Peyer's patch (tissue), 4 donors: ENCODE data around the gene SLC25A17.

Source experiments
- POLR2A ChIP-seq, 2 donors: fragments of 450-650 bp; IDR thresholded peaks; one replicate each; pipeline ENCODE4 v1.5.1; 2017; ENCODE audit warnings: antibody characterized with exemption in 2 of 2, mild to moderate bottlenecking in 2 of 2, moderate library complexity in 2 of 2
- TF ChIP-seq, protein P1 (sequence below), 6 experiments: fragments of 450-650 bp in 4 of 6; fragments of 200-600 bp in 2 of 6; sonication (generic) in 1 of 6; IDR thresholded peaks; one replicate each; pipeline ENCODE4 v1.5.1; 2017 to 2019; ENCODE audit warnings: antibody characterized with exemption in 6 of 6, mild to moderate bottlenecking in 3 of 6, moderate library complexity in 1 of 6

DNA sequence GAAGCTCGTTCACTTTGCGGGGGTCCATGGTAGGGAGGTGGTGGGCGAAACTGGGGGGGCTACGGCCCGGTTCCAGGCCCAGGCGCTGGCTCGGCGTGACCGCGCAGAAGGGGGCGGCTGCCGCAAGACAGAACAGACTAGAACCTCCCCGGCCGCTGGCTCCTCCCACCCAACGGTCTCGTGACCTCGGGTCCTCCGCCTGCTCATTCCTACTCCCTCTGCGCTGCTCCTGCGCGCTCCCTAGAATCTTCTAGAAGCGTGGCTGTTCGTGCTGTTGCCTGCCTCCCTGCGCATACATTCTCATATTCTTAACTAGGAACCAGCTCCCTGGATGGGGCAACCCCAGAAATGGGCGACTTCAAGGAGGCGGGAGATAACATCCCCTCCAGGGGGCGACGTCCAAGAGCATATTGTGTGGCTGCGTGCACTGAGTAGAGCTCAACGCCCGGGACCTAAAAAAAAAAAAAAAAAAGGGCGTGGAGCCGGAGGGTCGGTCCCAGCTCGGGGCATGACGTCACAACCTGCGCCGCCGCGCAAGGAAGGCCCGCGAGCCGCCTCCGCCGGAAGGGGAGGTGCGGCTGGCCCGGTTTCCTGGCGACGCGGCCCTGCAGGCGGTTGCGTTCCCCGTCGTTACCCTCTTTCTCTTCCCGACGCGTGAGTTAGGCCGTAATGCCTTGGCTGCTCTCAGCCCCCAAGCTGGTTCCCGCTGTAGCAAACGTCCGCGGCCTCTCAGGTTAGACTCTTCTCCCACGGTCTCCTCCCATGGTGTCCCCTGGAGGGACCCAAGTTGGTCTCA is 37.6 kb upstream of the SLC25A17 start, which contains the start of the genes ST13 and XPNPEP3:
- TF ChIP-seq, protein P1, sequence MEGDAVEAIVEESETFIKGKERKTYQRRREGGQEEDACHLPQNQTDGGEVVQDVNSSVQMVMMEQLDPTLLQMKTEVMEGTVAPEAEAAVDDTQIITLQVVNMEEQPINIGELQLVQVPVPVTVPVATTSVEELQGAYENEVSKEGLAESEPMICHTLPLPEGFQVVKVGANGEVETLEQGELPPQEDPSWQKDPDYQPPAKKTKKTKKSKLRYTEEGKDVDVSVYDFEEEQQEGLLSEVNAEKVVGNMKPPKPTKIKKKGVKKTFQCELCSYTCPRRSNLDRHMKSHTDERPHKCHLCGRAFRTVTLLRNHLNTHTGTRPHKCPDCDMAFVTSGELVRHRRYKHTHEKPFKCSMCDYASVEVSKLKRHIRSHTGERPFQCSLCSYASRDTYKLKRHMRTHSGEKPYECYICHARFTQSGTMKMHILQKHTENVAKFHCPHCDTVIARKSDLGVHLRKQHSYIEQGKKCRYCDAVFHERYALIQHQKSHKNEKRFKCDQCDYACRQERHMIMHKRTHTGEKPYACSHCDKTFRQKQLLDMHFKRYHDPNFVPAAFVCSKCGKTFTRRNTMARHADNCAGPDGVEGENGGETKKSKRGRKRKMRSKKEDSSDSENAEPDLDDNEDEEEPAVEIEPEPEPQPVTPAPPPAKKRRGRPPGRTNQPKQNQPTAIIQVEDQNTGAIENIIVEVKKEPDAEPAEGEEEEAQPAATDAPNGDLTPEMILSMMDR (IDR thresholded peaks at IDR 0.05): peak; percentile 1 to 44 (median 33)
- TF ChIP-seq POLR2A (IDR thresholded peaks at IDR 0.05): peak; percentile 16 to 54
